Neural progenitor cell (in vitro differentiated cells): Measurements from ENCODE around the gene CGB2.

Source experiments
- EZH2 ChIP-seq: fragments of 200-600 bp; sonication (generic); IDR thresholded peaks from 2 replicates; pipeline ENCODE4 v1.6.1; 2017; ENCODE audit warnings: antibody characterized with exemption, mild to moderate bottlenecking, moderate library complexity
- EZH2phosphoT487 ChIP-seq: fragments of 200-600 bp; sonication (generic); IDR thresholded peaks from 2 replicates; pipeline ENCODE4 v1.6.1; 2017; ENCODE audit warnings: antibody characterized with exemption
- TF ChIP-seq, protein P1 (sequence below): fragments of 200-600 bp; sonication (generic); IDR thresholded peaks from 2 replicates; pipeline ENCODE4 v1.5.1; 2017; ENCODE audit warnings: antibody characterized with exemption, mild to moderate bottlenecking

DNA sequence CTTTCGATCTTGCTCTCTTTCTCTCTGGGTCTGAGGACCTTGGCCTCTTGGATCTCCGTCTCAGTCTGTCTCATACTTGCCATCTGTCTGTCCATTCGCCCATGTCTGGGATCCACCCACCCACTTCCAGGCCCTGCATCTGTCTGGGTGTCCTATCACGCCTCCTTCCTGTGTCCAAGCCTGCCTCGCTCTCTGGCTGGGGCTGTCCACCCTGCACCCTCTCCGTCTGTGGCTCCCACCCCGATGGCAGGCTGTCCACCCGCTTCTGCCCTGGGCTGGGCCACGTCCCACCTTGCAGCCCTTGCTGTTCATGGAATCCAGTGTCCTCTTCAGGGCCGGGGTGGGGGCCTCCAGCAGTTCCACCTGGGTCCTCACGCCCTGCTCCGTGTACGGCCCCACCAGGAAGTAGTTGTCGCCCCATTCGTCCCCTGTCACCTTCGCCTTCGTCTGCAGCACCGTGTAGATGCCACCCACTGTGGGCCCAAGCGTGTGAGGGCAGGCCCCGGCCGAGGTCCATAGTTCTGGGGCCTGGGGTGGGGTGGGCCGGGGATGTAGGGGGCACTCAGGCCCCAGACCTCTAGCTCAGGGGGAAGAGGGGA is 40.6 kb upstream of the CGB2 start:
- TF ChIP-seq, protein P1, sequence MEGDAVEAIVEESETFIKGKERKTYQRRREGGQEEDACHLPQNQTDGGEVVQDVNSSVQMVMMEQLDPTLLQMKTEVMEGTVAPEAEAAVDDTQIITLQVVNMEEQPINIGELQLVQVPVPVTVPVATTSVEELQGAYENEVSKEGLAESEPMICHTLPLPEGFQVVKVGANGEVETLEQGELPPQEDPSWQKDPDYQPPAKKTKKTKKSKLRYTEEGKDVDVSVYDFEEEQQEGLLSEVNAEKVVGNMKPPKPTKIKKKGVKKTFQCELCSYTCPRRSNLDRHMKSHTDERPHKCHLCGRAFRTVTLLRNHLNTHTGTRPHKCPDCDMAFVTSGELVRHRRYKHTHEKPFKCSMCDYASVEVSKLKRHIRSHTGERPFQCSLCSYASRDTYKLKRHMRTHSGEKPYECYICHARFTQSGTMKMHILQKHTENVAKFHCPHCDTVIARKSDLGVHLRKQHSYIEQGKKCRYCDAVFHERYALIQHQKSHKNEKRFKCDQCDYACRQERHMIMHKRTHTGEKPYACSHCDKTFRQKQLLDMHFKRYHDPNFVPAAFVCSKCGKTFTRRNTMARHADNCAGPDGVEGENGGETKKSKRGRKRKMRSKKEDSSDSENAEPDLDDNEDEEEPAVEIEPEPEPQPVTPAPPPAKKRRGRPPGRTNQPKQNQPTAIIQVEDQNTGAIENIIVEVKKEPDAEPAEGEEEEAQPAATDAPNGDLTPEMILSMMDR = no peak
- no peak for TF ChIP-seq EZH2phosphoT487
- TF ChIP-seq EZH2 = no peak
